KOPT-K1 (cell line): ENCODE measurements around the gene TIRAP.

Experiments
- H3K27ac ChIP-seq: fragments of 200-600 bp; sonication (generic); 2 replicates; pipeline ENCODE4 v1.5.1; 2016; ENCODE audit warnings: antibody characterized with exemption, mild to moderate bottlenecking, low read depth, low read length; ENCODE audit not compliant: poor library complexity, severe bottlenecking
- H3K36me3 ChIP-seq: fragments of 200-600 bp; sonication (generic); 2 replicates; pipeline ENCODE4 v1.5.1; 2017; ENCODE audit warnings: antibody characterized with exemption, mild to moderate bottlenecking, low read length, moderate library complexity; ENCODE audit not compliant: insufficient read depth
- H3K9me3 ChIP-seq: fragments of 200-600 bp; sonication (generic); 2 replicates; pipeline ENCODE4 v1.5.1; 2017; ENCODE audit warnings: antibody characterized with exemption, low read length, mild to moderate bottlenecking; ENCODE audit not compliant: insufficient read depth, poor library complexity, severe bottlenecking

TIRAP gene

DNA sequence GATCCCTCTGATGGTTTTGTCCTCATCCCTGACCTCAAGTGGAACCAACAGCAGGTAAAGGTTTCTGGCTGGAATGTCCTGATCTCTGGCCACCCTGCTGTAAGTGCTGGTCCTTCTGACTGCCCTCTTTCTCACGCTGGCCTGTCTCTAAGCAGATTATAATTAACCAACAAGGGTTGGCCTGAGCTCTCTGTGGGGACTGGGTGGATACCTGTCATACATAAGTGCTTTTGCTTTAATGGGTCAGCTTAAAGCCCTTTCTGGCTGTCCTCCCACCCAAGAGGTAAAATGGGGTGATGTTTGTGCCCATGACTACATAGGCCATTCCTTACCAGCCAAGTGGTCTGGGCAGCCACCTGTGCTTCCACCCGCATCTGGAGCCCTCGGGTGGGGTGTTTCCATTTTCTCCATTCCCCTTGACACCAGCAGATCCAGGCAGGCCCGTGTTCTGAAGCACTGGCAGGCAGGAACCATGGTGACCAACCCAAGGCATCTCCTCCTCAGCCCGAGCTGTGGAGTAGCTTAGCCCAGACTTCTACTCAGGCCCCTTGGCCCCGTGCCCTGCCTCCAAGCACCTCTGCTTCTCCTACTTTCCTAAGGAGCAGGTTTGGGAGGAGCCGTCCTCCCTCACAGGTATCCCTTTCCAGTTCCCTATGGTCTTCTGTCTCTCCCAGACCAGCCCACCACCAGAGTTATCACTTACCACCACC lies 55.6 kb downstream of the TIRAP start:
- Histone ChIP-seq H3K9me3 (no peaks in the 10 kb centered on the region), H3K27ac (no peak overlapping the region), H3K36me3 (peaks cover 59% of the 10 kb centered on the region)

DNA sequence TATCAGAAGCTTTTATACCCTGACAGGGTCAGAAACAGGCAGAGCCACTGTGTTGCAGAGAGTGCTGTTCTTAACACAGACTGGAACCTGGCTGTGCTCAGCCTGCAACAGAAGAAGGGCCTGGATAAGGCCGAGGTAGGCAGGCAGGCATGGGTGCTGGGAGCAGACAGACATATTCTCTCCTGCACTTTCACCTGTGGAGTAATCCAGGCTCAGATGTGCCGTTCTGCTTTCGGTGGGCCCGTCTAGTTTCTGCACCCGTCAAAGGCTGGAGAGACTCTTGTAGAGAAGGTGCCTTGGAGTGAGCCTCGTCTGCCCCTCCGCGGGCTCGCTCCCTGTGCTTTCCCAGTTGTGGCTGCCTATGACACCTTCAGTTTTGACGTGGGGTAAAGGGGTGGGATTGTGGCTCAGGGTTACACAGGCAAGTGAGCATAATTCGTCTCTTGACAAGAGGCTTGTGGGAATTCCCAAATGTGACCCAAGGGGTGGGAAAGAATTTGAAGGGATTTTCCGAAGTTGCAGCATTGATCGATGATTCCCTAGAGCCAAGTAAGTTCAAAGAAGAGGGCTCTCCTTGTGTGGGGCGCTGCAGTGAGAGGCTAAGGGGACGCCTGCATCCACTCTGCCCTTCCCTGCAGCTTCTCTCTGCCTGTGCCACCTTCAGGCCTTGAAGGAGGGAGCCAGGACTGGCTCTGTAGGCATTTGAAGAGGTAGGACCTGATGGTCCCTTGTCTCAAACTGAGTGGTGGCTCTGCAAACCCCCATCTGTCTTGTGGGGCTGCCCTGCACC lies 56.4 kb downstream of the TIRAP start:
- H3K27ac ChIP-seq: no peak overlapping the region
- H3K36me3 ChIP-seq: peaks cover 63% of the 10 kb centered on the region

DNA sequence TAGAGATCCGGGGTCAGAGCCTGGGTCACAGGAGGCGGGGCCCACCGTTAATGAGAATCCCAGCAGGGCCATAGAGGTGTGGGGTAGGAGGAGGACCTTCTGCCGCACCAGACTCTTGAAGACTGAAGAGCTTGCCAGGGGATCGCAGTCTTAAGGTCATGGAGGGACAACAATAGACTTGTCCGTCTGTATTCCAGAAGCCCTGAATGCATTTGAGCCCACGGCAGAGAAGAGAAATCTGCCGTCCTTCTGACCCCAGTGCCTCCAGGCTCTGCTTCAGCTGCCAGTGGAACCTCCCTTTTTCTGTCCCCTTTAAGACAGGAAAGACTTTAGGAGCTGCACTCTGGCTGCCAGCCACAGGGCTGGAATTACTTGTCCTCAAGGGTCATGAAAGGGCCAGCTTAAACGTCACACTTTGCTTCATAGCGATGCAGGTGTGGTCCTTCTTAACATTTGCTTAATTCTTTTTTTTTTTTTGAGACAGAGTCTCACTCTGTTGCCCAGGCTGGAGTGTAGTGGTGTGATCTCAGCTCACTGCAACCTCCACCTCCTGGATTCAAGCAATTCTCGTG lies 57.1 kb downstream of the TIRAP start:
- H3K36me3 ChIP-seq: peaks cover 70% of the 10 kb centered on the region
- H3K9me3 ChIP-seq: no peaks in the 10 kb centered on the region
- no peak overlapping the region for H3K27ac ChIP-seq

More for the DNA sequence above, 56.4 kb downstream of the TIRAP start:
- H3K9me3 ChIP-seq: no peaks in the 10 kb centered on the region

DNA sequence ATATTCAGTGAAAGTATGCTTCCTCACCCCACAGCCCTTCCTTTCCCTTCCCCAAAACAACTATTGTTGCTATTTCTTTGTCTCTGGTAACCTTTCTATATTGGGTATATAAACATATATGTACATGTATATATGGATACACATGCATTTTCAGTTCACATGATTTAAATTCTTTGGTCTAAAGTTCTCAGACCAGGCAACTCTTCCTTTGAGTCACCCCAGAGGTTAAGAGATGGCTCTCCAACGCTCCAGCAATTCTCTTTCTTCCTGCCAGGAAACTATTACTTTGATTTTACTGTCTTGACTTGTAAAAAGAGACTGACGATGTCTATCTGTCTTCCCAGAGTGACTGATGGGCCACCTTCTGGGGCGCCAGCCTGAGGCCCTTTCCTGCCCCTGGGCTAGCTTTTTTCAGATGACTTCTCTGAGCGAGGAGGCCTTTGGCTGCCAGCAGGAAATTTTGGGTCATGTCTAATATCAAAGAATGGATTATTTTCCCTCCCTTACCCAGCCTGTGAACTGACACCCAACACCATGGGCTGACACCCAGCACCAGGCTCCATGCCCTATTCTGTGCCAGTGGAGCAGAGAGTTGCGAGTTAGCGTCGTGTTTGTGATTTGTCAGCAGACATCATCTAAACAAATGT lies 58.2 kb downstream of the TIRAP start:
- peak overlapping the region; percentile 41 for H3K27ac ChIP-seq
- no peaks in the 10 kb centered on the region for H3K9me3 ChIP-seq
- H3K36me3 ChIP-seq: peaks cover 82% of the 10 kb centered on the region

- no peaks in the 10 kb centered on the region for H3K9me3 ChIP-seq
- peak overlapping the region; percentile 41 for H3K27ac ChIP-seq
- peaks cover 88% of the 10 kb centered on the region for H3K36me3 ChIP-seq
These were observed 58.9 kb downstream of the TIRAP start for GRCh38 chr11:126341760-126342161.

- H3K36me3 ChIP-seq: peaks cover 96% of the 10 kb centered on the region
- no peaks in the 10 kb centered on the region for H3K9me3 ChIP-seq
- H3K27ac ChIP-seq: no peak overlapping the region
These were observed 60.2 kb downstream of the TIRAP start for GRCh38 chr11:126343051-126343450.
